Uterus (tissue), 4 donors: Measurements from ENCODE around the gene ATP8A2. TPM values are rescaled to one million over a fixed set of nuclear protein-coding genes. Genes with fewer than 3 reads are reported as not detected.

ENCODE experiments used
- DNase-seq, 2 donors: peaks; one replicate each; pipeline ENCODE4 v3.0.0-alpha.2; 2019 to 2020
- H3K27ac ChIP-seq, 2 donors: fragments of 200-600 bp; sonication (generic); 1 replicate in 1 of 2; 2 replicates in 1 of 2; pipeline ENCODE4 v1.5.1; 2016 to 2018
- H3K27me3 ChIP-seq, 2 donors: fragments of 200-600 bp; sonication (generic); one replicate each; pipeline ENCODE4 v1.5.1; 2018 to 2019; ENCODE audit warnings: control low read depth in 1 of 2
- H3K36me3 ChIP-seq, 2 donors: fragments of 200-600 bp; sonication (generic); one replicate each; pipeline ENCODE4 v1.5.1; 2019; ENCODE audit warnings: control low read depth in 1 of 2
- H3K4me1 ChIP-seq, 2 donors: fragments of 200-600 bp; sonication (generic); one replicate each; pipeline ENCODE4 v1.5.1; 2018 to 2019; ENCODE audit warnings: control low read depth in 1 of 2
- H3K4me3 ChIP-seq, 2 donors: fragments of 200-600 bp; sonication (generic); 1 replicate in 1 of 2; 2 replicates in 1 of 2; pipeline ENCODE4 v1.5.1; 2018 to 2019; ENCODE audit warnings: mild to moderate bottlenecking in 1 of 2
- H3K9me3 ChIP-seq, 2 donors: fragments of 200-600 bp; sonication (generic); one replicate each; pipeline ENCODE4 v1.5.1; 2019; ENCODE audit warnings: control low read depth in 1 of 2
- POLR2A ChIP-seq, 2 donors: fragments of 450-650 bp; IDR thresholded peaks; one replicate each; pipeline ENCODE4 v1.6.1; 2016; ENCODE audit warnings: antibody characterized with exemption in 2 of 2, mild to moderate bottlenecking in 1 of 2, moderate library complexity in 1 of 2
- intact Hi-C: fragments of 100-400 bp; cut with DNase I; formaldehyde crosslinking; loops from one replicate; pipeline ENCODE4 v1.15.1; 2023; ENCODE audit warnings: low total_unique reads
- total RNA-seq, 4 donors: library from RNA; depleted of rRNA in 3 of 4; stranded (reverse); fragments of >200 nt in 3 of 4; gene quantifications; one replicate each; pipeline versions ENCODE4 v1.1.0 to v1.2.4, GENCODE V29; 2014 to 2023
- TF ChIP-seq, protein P1 (sequence below), 4 experiments: fragments of 200-600 bp in 2 of 4; fragments of 450-650 bp in 2 of 4; sonication (generic) in 2 of 4; IDR thresholded peaks; one replicate each; pipeline ENCODE4 v1.5.1; 2016 to 2019; ENCODE audit warnings: antibody characterized with exemption in 4 of 4, mild to moderate bottlenecking in 2 of 4, moderate library complexity in 1 of 4
- donor health status: DM: yes; HTN: yes; CAD: no.

ATP8A2 gene
- total RNA-seq, 4 donors from 2014 or later: 0.64 to 21.4 TPM; not detected in 2

GRCh38 chr13:25575562-25575961 lies 203.8 kb downstream of the ATP8A2 start:
- H3K27ac ChIP-seq: no peak overlapping the region
- no peaks in the 10 kb centered on the region for H3K27me3 ChIP-seq
- no peaks in the 10 kb centered on the region for H3K36me3 ChIP-seq
- H3K4me1 ChIP-seq: no peaks in the 10 kb centered on the region
- intact Hi-C loops: no loop called here
- TF ChIP-seq, protein P1, sequence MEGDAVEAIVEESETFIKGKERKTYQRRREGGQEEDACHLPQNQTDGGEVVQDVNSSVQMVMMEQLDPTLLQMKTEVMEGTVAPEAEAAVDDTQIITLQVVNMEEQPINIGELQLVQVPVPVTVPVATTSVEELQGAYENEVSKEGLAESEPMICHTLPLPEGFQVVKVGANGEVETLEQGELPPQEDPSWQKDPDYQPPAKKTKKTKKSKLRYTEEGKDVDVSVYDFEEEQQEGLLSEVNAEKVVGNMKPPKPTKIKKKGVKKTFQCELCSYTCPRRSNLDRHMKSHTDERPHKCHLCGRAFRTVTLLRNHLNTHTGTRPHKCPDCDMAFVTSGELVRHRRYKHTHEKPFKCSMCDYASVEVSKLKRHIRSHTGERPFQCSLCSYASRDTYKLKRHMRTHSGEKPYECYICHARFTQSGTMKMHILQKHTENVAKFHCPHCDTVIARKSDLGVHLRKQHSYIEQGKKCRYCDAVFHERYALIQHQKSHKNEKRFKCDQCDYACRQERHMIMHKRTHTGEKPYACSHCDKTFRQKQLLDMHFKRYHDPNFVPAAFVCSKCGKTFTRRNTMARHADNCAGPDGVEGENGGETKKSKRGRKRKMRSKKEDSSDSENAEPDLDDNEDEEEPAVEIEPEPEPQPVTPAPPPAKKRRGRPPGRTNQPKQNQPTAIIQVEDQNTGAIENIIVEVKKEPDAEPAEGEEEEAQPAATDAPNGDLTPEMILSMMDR (IDR thresholded peaks at IDR 0.05): no peak
- TF ChIP-seq POLR2A (IDR thresholded peaks at IDR 0.05): no peak
- no peaks in the 10 kb centered on the region for H3K9me3 ChIP-seq
- DNase-seq: no peak
- no peak overlapping the region for H3K4me3 ChIP-seq

DNA sequence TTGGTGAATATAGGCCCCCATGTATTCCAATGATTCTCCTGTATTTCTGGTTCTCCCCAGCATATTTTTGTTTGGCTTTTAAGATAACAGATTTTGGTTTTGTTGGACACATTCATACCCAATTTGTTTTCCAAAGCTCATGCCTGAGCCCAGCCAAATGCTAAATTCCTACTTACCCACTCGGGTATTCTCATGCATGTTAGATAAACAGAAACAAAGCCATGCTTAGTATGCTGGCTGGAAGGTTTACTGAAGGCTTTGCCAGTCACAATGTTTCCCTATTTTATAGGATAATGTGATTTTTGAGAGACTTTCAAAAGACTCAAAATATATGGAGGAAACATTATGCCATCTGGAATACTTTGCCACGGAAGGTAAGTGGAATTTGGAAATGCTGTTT lies 206.8 kb downstream of the ATP8A2 start:
- no peak for DNase-seq
- TF ChIP-seq, protein P1 (IDR thresholded peaks at IDR 0.05): no peak
- no peak for TF ChIP-seq POLR2A (IDR thresholded peaks at IDR 0.05)
- no peaks in the 10 kb centered on the region for H3K4me1 ChIP-seq
- intact Hi-C loops: no loop called here
- H3K36me3 ChIP-seq: no peaks in the 10 kb centered on the region
- H3K27me3 ChIP-seq: no peaks in the 10 kb centered on the region
- H3K27ac ChIP-seq: no peak overlapping the region
- H3K4me3 ChIP-seq: no peak overlapping the region
- no peaks in the 10 kb centered on the region for H3K9me3 ChIP-seq

DNA sequence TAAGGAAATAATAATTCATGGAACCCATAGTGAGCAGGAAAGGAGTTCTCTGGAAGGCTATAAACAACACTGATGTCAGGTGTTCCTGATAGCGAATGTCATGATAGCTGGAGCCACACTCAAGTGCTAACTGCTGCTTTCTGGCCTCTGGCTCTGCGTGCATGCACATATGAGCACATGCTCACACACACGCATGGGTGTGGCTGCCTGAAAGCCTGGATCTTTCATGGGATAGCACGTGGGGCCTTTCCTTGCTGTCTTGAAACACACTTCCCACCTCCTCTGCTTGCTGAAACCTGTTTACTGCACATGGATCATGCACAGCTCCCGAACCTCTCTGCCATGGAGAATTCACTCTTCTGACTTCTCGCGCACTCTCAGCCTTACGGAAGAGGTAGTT lies 207.4 kb downstream of the ATP8A2 start:
- Histone ChIP-seq H3K36me3 (no peaks in the 10 kb centered on the region), H3K27me3 (no peaks in the 10 kb centered on the region), H3K4me1 (no peaks in the 10 kb centered on the region), H3K4me3 (no peak overlapping the region), H3K9me3 (no peaks in the 10 kb centered on the region), H3K27ac (no peak overlapping the region)
- intact Hi-C loops: no loop called here
- no peak for TF ChIP-seq POLR2A (IDR thresholded peaks at IDR 0.05)
- TF ChIP-seq, protein P1 (IDR thresholded peaks at IDR 0.05): no peak
- no peak for DNase-seq

DNA sequence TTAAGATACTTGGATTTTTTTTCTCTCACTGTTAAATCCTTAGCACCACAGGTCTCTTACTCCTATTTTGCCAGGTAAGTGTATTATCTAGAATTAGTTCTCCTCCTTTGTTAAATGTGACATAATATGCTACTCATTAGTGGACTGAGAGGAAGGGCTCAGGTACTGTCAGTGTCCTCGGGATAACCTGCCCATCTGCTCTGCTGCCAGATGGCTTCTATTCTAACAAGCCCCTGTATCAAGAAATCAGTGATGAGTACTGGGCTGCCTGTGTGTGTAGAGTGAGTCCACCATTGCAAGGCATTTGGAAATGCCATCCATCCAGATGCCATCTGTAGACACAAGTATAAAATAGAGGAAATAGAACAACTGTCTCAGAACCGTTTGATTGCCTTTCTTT lies 209.6 kb downstream of the ATP8A2 start:
- no peaks in the 10 kb centered on the region for H3K36me3 ChIP-seq
- intact Hi-C loops: no loop called here
- H3K9me3 ChIP-seq: no peaks in the 10 kb centered on the region
- H3K27ac ChIP-seq: no peak overlapping the region
- no peaks in the 10 kb centered on the region for H3K27me3 ChIP-seq
- no peak for DNase-seq
- H3K4me3 ChIP-seq: no peak overlapping the region
- H3K4me1 ChIP-seq: no peaks in the 10 kb centered on the region
- no peak for TF ChIP-seq POLR2A (IDR thresholded peaks at IDR 0.05)
- TF ChIP-seq, protein P1 (IDR thresholded peaks at IDR 0.05): no peak

GRCh38 chr13:25584087-25584486 lies 212.3 kb downstream of the ATP8A2 start:
- intact Hi-C loops: no loop called here
- H3K27me3 ChIP-seq: no peaks in the 10 kb centered on the region
- DNase-seq: no peak

More at GRCh38 chr13:25584087-25584486, 212.3 kb downstream of the ATP8A2 start:
- Histone ChIP-seq H3K36me3 (no peaks in the 10 kb centered on the region), H3K27ac (no peak overlapping the region), H3K4me1 (no peaks in the 10 kb centered on the region), H3K9me3 (no peaks in the 10 kb centered on the region), H3K4me3 (no peak overlapping the region)
- no peak for TF ChIP-seq POLR2A (IDR thresholded peaks at IDR 0.05)
- TF ChIP-seq, protein P1 (IDR thresholded peaks at IDR 0.05): no peak
